Panc1 (cell line): ENCODE data around the gene PIGU.

Experiments used
- POLR2AphosphoS5 ChIP-seq: IDR thresholded peaks from 2 replicates; pipeline ENCODE4 v1.6.1; 2012; ENCODE audit warnings: mild to moderate bottlenecking, low read depth, low read length, moderate library complexity
- TCF7L2 ChIP-seq: IDR thresholded peaks from 2 replicates; pipeline ENCODE4 v1.6.1; 2011; ENCODE audit warnings: mild to moderate bottlenecking, low read depth, low read length, inconsistent platforms
- TF ChIP-seq, protein P1 (sequence below): fragments of 450-650 bp; IDR thresholded peaks from 2 replicates; pipeline ENCODE4 v1.5.1; 2017; ENCODE audit warnings: mild to moderate bottlenecking

DNA sequence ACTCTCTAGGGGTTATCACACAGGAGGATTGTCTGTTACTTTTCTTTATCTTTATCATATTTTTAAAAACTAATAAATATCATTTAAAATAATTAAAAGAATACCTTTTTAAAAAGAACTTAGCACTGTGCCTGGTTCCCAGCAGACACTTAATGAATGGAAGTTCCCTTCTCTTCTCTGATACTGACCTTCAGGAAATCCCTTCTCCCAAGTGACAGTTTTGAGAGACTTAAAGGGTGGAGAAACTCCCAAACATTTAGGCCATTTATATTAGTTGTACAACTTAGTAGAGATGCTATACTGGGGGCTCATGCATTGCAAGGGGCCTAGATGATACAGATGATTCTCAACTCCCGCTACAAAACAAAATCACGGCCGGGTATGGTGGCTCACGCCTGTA is 99.8 kb downstream of the PIGU start:
- TF ChIP-seq, protein P1, sequence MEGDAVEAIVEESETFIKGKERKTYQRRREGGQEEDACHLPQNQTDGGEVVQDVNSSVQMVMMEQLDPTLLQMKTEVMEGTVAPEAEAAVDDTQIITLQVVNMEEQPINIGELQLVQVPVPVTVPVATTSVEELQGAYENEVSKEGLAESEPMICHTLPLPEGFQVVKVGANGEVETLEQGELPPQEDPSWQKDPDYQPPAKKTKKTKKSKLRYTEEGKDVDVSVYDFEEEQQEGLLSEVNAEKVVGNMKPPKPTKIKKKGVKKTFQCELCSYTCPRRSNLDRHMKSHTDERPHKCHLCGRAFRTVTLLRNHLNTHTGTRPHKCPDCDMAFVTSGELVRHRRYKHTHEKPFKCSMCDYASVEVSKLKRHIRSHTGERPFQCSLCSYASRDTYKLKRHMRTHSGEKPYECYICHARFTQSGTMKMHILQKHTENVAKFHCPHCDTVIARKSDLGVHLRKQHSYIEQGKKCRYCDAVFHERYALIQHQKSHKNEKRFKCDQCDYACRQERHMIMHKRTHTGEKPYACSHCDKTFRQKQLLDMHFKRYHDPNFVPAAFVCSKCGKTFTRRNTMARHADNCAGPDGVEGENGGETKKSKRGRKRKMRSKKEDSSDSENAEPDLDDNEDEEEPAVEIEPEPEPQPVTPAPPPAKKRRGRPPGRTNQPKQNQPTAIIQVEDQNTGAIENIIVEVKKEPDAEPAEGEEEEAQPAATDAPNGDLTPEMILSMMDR = no peak
- TF ChIP-seq TCF7L2 (no peak), POLR2AphosphoS5 (no peak)
